Measurements from ENCODE around the gene MED26. TPM values are rescaled to one million over a fixed set of nuclear protein-coding genes. Genes with fewer than 3 reads are reported as not detected.
"Not testable (repeated sequence)": the region's sequence is repeated elsewhere in the genome, so short reads cannot be mapped to it uniquely, and the experiment has no call there.

The MED26 gene
- polyA plus RNA-seq, 3 donors from 2014 or later = 1.2 to 5.3 (median 2.0) TPM

DNA sequence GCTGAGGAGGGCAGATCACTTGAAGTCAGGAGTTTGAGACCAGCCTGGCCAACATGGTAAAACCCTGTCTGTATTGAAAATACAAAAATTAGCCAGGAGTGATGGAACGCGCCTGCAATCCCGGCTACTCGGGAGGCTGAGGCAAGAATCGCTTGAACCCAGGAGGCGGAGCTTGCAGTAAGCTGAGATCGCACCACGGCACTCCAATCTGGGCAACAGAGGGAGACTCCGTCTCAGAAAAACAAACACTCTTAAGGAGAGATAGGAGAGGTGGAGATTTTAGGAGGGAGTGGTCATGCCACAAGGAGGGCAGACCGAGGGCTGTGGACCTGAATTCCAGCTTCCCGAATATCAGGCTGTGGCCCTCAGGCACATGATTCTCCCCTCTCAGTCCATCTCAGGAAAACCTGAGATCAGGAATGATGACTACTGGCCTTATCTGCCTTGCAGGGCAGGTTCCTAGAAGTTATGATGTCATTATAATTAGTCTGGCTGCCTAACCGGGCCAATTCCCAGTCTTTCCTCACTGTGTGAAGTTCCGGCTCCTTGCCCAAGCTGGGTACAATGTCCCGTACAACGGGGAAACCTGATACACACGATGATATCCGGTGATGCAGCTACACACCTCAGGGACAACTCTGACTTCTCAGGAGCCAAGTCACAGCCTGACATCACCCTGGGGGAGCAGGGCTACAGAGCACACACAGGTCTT lies 58.2 kb downstream of the MED26 start:
- no peak for DNase-seq
- Mint-ChIP-seq H3K4me1 (peaks cover 52 to 61% of the 10 kb centered on the region in 2 donors), H3K36me3 (peaks cover 9 to 24% (median 11%) of the 10 kb centered on the region in 3 donors), H3K9me3 (no peaks in the 10 kb centered on the region), H3K27ac (peak overlapping the region in 5 of 6 donors; percentile 23 to 83 (median 75)), H3K27me3 (ENCODE audit: low read depth in 3 of 3) (peaks cover 15 to 25% (median 24%) of the 10 kb centered on the region in 3 donors), H3K4me3 (peak overlapping the region; percentile 10 to 78 (median 47))

DNA sequence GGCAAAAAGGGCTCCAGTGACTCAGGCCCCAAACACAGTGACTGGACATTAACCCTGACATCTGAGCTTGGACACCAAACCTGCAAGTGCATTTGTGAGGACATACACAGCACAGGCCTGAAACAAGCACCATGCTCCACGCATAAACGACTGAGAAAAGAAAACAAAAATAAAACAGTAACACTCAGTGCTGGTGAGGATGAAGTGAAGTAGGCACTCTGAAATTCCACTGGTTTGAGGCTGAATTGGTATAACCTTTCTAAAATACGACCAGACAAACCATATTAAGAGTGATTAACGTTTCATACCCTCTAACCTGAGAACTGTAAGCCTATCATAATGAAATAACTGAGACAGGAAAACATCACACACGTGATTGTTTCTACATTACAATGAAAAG lies 61.3 kb downstream of the MED26 start:
- Mint-ChIP-seq H3K9me3 (no peaks in the 10 kb centered on the region), H3K4me3 (peak overlapping the region; percentile 74 to 94 (median 83)), H3K4me1 (peaks cover 29 to 39% of the 10 kb centered on the region in 2 donors), H3K27ac (peak overlapping the region; percentile 97 to 100 (median 100)), H3K27me3 (ENCODE audit: low read depth in 3 of 3) (peaks cover 7 to 14% (median 10%) of the 10 kb centered on the region in 3 donors), H3K36me3 (peaks cover 15 to 45% (median 24%) of the 10 kb centered on the region in 3 donors)
- DNase-seq = no peak

DNA sequence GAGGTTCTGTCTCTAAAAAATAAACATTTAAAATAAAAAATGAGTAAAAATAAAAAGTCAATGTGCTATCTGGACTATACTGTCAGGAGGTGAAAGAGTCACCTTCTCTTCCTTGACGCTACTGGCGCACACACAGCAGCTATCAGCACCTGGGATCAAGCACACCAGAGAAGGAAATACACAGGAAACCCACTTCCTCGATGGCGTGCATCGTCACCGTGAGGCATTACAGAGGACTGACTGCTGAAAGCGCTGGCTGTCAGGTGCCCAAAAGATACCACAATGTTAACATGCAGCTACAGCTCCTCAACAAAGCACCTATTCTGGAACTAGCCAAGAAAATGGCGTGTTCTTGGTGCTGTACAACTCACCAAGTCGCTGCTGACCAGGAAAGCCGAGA lies 61.8 kb downstream of the MED26 start:
- H3K4me1 Mint-ChIP-seq = peaks cover 24 to 33% of the 10 kb centered on the region in 2 donors
- H3K9me3 Mint-ChIP-seq = no peaks in the 10 kb centered on the region
- peak; percentile 85 to 88 (median 87) for DNase-seq
- H3K4me3 Mint-ChIP-seq = peak overlapping the region; percentile 74 to 94 (median 83)
- H3K27ac Mint-ChIP-seq = peak overlapping the region; percentile 97 to 100 (median 100)
- H3K36me3 Mint-ChIP-seq = peaks cover 20 to 50% (median 24%) of the 10 kb centered on the region in 3 donors
- peaks cover 7 to 10% (median 9%) of the 10 kb centered on the region in 3 donors for H3K27me3 Mint-ChIP-seq (ENCODE audit: low read depth in 3 of 3)

DNA sequence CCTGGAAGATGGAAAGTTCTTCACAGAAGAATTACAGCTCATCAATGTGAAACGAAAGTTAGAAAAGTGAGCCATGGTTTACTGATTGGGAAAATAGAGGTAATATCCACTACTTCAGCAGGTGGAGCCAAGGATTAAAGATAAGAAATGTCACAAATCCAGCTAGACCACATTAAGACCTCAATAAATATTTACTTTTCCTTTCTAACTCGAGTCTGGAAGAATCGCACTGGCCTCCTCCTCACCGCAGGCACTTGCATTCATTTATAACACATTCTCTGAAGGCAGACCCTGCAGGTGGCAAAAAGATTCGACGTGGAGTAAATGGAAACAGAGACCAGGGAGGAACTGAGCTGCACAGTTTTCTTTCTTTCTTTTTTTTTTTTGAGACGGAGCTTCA lies 63.2 kb downstream of the MED26 start:
- Mint-ChIP-seq H3K27ac (peak overlapping the region; percentile 29 to 100 (median 86)), H3K4me3 (peak overlapping the region in 3 of 5 donors; percentile 10 to 60 (median 55)), H3K36me3 (peaks cover 25 to 57% (median 29%) of the 10 kb centered on the region in 3 donors), H3K9me3 (no peaks in the 10 kb centered on the region), H3K27me3 (ENCODE audit: low read depth in 3 of 3) (peaks cover 6 to 9% (median 6%) of the 10 kb centered on the region in 3 donors), H3K4me1 (peaks cover 20 to 21% of the 10 kb centered on the region in 2 donors)
- DNase-seq = no peak

DNA sequence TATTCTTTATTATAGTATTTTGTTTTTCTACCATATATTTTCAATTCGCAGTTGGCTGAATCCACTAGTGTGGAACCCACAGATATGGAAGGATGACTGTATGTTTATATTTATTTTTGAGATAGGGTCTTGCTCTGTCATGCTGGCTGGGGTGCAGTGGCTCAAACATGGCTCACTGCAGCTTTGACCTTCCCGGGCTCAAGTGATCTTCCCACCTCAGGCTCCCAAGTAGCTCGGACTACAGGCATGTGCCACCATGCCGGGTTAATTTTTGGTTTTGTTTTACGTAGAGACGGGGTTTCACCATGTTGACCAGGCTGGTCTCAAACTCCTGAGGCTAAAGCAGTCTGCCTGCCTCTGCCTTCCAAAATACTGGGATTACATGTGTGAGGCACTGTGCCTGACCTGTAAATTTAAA lies 65.4 kb downstream of the MED26 start:
- H3K9me3 Mint-ChIP-seq = no peaks in the 10 kb centered on the region
- H3K4me1 Mint-ChIP-seq = peaks cover 18 to 20% of the 10 kb centered on the region in 2 donors
- H3K27ac Mint-ChIP-seq = no peak overlapping the region
- peaks cover 26 to 47% (median 34%) of the 10 kb centered on the region in 3 donors for H3K36me3 Mint-ChIP-seq
- peaks cover 0 to 6% (median 5%) of the 10 kb centered on the region in 3 donors for H3K27me3 Mint-ChIP-seq (ENCODE audit: low read depth in 3 of 3)
- H3K4me3 Mint-ChIP-seq = no peak overlapping the region
- no peak for DNase-seq

DNA sequence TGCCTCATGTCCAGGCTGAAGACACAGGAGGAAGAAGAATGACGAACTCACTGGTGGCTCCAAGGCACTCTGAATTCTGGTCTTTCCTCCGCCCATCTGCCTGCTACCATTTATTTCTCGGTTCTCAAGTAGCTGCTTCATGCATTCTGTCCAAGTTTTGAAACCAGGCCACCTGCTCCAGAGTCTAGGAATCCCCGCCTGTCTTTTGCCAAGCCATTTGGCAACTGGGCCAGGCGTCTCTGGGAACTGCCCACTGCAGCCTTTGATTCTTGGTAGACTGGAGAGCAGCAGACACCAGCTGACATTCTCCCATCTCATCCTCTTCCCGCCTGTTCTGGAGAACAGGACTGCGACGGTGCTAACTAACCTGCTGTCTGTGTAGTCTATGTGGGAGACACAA lies 66.6 kb downstream of the MED26 start:
- H3K36me3 Mint-ChIP-seq = peaks cover 20 to 45% (median 28%) of the 10 kb centered on the region in 3 donors
- H3K9me3 Mint-ChIP-seq = no peaks in the 10 kb centered on the region
- peaks cover 0 to 3% (median 3%) of the 10 kb centered on the region in 3 donors for H3K27me3 Mint-ChIP-seq (ENCODE audit: low read depth in 3 of 3)
- H3K27ac Mint-ChIP-seq = peak overlapping the region in 2 of 6 donors; percentile 13 to 70
- peaks cover 10 to 14% of the 10 kb centered on the region in 2 donors for H3K4me1 Mint-ChIP-seq
- DNase-seq = no peak
- H3K4me3 Mint-ChIP-seq = no peak overlapping the region

DNA sequence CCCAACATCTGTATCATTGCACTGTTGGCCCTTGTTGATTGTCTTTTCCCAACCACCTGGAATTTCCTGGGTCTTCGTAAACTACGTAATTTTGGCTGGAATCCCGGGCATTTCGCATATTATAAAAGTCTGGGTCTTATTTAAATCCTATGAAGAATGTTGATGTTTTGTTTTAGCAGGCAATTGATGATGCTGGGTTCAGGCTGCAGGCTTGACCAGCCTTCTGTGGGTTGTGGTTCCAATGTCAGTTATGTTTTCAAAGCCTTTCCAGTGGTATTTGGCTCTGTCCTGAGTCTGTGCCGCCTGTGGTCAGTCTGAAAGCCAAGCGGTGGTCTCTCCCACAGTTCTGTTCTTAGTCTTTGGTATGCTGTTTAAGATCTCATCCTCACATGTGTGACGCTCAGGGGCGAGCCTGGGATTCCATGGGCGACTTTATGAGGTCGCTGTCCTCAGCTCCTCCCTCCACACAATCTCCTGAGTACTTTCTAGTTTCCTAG lies 68.2 kb downstream of the MED26 start:
- H3K36me3 Mint-ChIP-seq = peaks cover 17 to 44% (median 23%) of the 10 kb centered on the region in 3 donors
- H3K27ac Mint-ChIP-seq = peak overlapping the region in 1 of 6 donors; percentile 26
- peaks cover 0 to under 1% (median 0%) of the 10 kb centered on the region in 3 donors for H3K27me3 Mint-ChIP-seq (ENCODE audit: low read depth in 3 of 3)
- DNase-seq = no peak
- no peaks in the 10 kb centered on the region for H3K9me3 Mint-ChIP-seq
- no peak overlapping the region for H3K4me3 Mint-ChIP-seq
- H3K4me1 Mint-ChIP-seq = peaks cover 3 to 5% of the 10 kb centered on the region in 2 donors

DNA sequence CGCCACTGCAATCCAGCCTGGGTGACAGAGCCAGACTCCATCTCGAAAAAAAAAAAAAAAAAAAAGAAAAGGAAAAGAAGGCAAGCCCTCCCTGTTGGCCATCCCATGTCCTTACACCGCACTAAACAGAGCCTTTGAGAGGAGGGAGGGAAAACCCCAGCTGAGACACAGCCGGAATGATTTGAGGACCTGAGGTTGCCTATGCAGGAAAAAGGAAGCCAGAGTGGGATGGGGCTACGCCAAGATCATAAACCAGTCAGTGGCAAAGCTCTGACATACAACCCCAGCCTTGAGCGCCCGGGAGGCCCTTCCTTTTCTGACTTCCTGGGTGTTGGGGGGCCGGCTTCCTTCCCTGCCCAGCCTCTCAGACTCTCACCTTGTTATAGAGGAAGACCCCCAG lies 73.2 kb downstream of the MED26 start:
- no peak overlapping the region for H3K4me3 Mint-ChIP-seq
- H3K4me1 Mint-ChIP-seq = peaks cover 0 to 1% of the 10 kb centered on the region in 2 donors
- DNase-seq = no peak
- H3K9me3 Mint-ChIP-seq = no peaks in the 10 kb centered on the region
- peaks cover 0 to 2% (median 0%) of the 10 kb centered on the region in 3 donors for H3K27me3 Mint-ChIP-seq (ENCODE audit: low read depth in 3 of 3)
- peaks cover 0 to 28% (median 18%) of the 10 kb centered on the region in 3 donors for H3K36me3 Mint-ChIP-seq
- no peak overlapping the region for H3K27ac Mint-ChIP-seq

DNA sequence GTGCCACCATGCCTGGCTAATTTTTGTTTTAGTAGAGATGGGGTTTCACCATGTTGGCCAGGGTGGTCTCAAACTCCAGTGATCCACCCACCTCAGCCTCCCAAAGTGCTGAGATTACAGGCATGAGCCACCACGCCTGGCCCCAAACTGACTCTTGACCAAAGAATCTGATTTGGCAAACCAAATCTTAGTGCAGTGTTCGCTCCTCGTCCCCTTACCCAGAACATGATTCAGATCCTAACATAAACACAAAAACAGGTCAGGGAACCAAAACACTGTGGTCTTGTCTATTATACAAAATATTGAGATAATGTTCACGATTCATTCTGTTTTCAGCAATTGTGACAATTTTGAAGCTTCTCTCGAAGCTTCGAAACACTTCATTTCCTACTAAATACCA lies 76.1 kb downstream of the MED26 start:
- not testable (repeated sequence) for H3K9me3 Mint-ChIP-seq; H3K27me3 Mint-ChIP-seq (ENCODE audit: low read depth in 3 of 3); DNase-seq; H3K4me3 Mint-ChIP-seq; H3K4me1 Mint-ChIP-seq; H3K27ac Mint-ChIP-seq
- peaks cover 0 to 24% (median 13%) of the 10 kb centered on the region in 3 donors for H3K36me3 Mint-ChIP-seq

DNA sequence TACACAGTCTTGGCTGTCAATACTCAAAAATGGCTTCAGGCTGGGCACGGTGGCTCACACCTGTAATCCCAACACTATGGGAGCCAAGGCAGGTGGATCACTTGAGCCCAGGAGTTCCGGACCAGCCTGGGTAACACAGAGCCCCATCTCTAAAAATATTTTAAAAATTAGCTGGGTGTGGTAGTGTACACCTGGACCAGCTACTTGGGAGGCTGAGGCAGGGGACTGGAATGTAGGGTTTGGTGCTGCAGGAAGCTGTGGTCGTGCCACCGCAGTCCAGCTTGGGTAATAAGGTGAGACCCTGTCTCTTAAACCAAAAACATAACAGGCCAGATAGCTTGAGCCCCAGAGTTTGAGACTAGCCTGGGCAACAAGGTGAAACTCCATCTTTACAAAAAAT lies 79.0 kb downstream of the MED26 start:
- Mint-ChIP-seq H3K27ac (no peak overlapping the region), H3K4me3 (no peak overlapping the region), H3K27me3 (ENCODE audit: low read depth in 3 of 3) (peaks cover 0 to 1% (median 0%) of the 10 kb centered on the region in 3 donors), H3K9me3 (no peaks in the 10 kb centered on the region), H3K36me3 (peaks cover 0 to 17% (median 9%) of the 10 kb centered on the region in 3 donors), H3K4me1 (peaks cover 7 to 8% of the 10 kb centered on the region in 2 donors)
- DNase-seq = no peak

DNA sequence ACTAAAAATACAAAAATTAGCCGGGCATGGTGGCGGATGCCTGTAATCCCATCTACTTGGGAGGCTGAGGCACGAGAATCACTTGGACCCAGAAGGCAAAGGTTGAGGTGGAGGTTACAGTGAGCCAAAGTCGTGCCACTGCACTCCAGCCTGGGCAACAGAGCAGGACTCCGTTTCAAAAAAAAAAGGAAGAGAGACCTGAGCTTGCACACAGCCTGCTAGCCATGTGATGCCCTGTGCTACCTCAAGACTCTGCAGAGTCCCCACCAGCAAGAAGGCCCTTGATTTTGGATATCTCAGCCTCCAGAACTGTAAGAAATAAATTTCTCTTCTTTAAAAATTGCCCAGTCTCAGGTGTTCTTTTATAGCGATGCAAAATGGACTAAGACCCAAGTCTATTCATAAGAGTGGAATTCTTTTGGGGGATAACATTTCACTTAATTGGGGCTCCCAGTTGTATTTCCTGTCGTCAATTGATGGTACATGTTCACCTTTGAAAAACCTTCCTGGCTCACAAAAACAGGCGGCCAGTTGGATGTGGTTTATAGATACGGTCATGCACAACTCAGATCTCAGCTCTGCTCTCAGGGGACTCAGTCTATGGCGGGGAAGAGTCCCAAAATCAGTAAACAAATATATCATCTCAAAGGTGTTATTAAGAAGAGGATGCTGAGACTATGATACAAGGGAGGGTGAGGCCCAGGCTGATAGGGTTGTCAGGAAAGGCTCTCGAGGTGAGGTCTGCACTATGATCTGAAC lies 83.4 kb downstream of the MED26 start:
- peak overlapping the region in 5 of 6 donors; percentile 35 to 73 (median 67) for H3K27ac Mint-ChIP-seq

DNA sequence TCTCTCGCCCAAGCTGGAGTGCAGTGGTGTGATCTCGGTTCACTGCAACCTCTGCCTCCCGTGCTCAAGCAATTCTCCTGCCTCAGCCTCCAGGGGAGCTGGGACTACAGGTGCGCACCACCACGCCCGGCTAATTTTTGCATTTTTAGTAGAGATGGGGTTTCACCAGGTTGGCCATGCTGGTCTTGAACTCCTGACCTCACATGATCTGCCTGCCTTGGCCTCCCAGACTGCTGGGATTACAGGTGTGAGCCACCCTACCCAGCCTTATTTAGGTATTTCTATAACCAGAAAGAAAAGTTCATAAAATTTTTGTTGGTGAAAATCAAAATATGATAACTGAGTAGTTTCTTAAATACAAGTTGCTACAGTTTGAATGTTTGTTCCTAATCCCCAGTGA lies 84.3 kb downstream of the MED26 start:
- Mint-ChIP-seq H3K4me3 (peak overlapping the region; percentile 90 to 92 (median 90)), H3K4me1 (peaks cover 36 to 40% of the 10 kb centered on the region in 2 donors), H3K27me3 (ENCODE audit: low read depth in 3 of 3) (peaks cover 2 to 10% (median 9%) of the 10 kb centered on the region in 3 donors), H3K27ac (peak overlapping the region; percentile 66 to 96 (median 90))
- DNase-seq, H3K9me3 Mint-ChIP-seq, H3K36me3 Mint-ChIP-seq: not testable (repeated sequence)

More for the DNA sequence above, 83.4 kb downstream of the MED26 start:
- H3K27me3 Mint-ChIP-seq (ENCODE audit: low read depth in 3 of 3) = peaks cover 2 to 10% (median 9%) of the 10 kb centered on the region in 3 donors
- H3K9me3 Mint-ChIP-seq = no peaks in the 10 kb centered on the region
- DNase-seq = no peak
- H3K36me3 Mint-ChIP-seq = peaks cover 0 to under 1% (median 0%) of the 10 kb centered on the region in 3 donors
- H3K4me3 Mint-ChIP-seq = peak overlapping the region in 4 of 5 donors; percentile 1 to 44 (median 32)
- peaks cover 30 to 35% of the 10 kb centered on the region in 2 donors for H3K4me1 Mint-ChIP-seq

DNA sequence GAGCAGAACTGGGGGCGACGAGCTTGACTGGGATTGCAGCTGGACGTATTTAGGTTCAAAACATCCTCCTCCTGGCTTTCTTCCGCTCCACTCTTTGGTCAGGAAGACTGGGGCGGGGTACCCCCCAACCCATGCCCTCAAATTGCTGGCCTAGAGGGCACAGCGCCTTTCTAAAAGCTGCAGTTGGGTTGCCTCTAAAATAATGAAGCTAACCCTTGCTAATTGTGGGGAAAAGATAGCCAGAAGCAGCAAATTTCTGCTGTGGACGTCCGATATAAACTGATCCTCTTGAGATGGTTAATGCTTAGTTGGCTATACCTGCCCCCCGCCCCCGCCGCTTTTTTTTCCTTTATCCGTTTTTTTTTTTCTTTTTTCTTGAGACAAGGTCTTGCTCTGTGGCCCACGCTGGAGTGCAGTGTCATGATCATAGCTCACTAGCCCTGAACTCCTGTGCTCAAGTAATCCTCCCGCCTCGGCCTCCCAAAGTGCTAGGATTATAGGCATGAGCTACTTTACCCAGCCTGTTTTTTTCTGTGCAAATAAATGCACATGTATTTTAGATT lies 85.0 kb downstream of the MED26 start:
- peak overlapping the region; percentile 90 to 92 (median 90) for H3K4me3 Mint-ChIP-seq
- H3K4me1 Mint-ChIP-seq = peaks cover 40 to 48% of the 10 kb centered on the region in 2 donors
- no peak for DNase-seq
- H3K27me3 Mint-ChIP-seq (ENCODE audit: low read depth in 3 of 3) = peaks cover 2 to 10% (median 9%) of the 10 kb centered on the region in 3 donors
- H3K27ac Mint-ChIP-seq = peak overlapping the region; percentile 89 to 96 (median 94)
- H3K9me3 Mint-ChIP-seq = no peaks in the 10 kb centered on the region
- peaks cover 3 to 4% (median 3%) of the 10 kb centered on the region in 3 donors for H3K36me3 Mint-ChIP-seq

Measured in immature natural killer cell (primary cell).